HG02840 (cell line): Measurements from ENCODE around the gene SMYD3.
"Not testable (repeated sequence)": the region's sequence is repeated elsewhere in the genome, so short reads cannot be mapped to it uniquely, and the experiment has no call there.

Experiments used
- ATAC-seq: cut with Tn5 transposase; IDR thresholded peaks from one replicate; pipeline ENCODE4 v1.9.1; 2021; ENCODE audit warnings: mild to moderate bottlenecking, moderate library complexity, moderate number of reproducible peaks; ENCODE audit not compliant: unreplicated experiment, low FRiP score

The SMYD3 gene

GRCh38 chr1:246058466-246058865 lies 448.6 kb downstream of the SMYD3 start:
- ATAC-seq = no peak

DNA sequence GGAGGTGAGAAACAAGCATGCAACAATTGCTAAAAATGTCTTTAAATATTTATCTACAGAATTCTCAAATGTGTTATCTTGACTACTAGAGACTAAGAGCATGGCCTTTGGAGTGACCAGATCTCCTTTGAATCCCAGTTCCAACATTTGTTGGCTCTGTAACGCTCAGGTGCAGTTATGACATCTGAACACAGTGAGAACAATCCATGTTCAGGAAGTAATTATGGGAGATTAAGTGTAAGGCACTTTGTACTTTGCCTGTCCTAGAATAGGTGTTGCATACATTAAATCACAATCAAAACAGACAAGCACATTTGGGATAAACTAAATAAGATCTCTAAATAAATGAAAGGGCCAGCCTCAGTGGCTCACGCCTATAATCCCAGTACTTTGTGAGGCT lies 454.5 kb downstream of the SMYD3 start:
- ATAC-seq = no peak

GRCh38 chr1:246051909-246052518 lies 455.1 kb downstream of the SMYD3 start:
- ATAC-seq = no peak

DNA sequence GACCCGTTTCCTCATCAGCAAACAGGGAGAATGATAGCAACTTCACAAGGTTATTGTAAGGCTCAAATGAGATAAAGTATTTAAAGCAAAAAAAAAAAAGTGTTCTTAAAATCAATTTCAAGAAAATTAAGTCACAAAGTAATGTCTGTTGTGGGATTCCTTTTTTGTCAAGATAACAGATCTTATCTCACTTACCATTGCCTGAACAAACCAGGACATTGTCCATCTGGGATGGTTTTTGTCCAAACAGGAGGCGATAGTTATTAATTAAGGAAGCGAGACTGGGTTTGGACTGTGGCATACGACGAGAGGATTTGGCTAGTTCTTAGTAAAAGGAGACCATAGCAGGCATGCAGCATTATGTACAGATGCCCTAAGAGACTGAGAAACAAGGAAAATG lies 458.4 kb downstream of the SMYD3 start:
- ATAC-seq = no peak

GRCh38 chr1:246043556-246043955 lies 463.5 kb downstream of the SMYD3 start:
- ATAC-seq = no peak

DNA sequence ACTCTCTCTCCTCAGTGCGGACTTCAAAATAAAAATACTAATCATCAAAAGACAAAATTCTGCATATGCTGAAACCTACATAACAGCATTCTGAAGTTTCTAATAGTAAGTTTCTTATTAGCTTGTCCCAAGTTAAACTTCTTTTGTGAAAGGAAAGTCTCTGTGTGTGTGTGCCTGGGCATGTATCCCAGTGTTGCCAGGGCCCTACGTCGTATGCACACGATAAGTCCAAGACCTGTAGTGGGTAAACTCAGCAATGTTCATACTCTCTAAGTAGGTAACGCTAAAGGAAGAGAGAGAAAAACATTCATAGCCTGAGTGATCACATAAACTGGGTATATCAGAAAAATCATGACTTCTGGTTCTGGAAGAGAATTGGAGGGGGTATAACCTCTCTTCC lies 465.7 kb downstream of the SMYD3 start:
- ATAC-seq = no peak

- ATAC-seq = no peak
Measured at GRCh38 chr1:246040200-246040890, 466.7 kb downstream of the SMYD3 start.

- ATAC-seq = no peak
Measured at GRCh38 chr1:246039584-246039983, 467.5 kb downstream of the SMYD3 start.

- no peak for ATAC-seq
Measured at GRCh38 chr1:246037832-246038231, 469.2 kb downstream of the SMYD3 start.

GRCh38 chr1:246036175-246036574 lies 470.9 kb downstream of the SMYD3 start:
- ATAC-seq = no peak

- no peak for ATAC-seq
Measured at GRCh38 chr1:246035060-246035541, 472.0 kb downstream of the SMYD3 start.

DNA sequence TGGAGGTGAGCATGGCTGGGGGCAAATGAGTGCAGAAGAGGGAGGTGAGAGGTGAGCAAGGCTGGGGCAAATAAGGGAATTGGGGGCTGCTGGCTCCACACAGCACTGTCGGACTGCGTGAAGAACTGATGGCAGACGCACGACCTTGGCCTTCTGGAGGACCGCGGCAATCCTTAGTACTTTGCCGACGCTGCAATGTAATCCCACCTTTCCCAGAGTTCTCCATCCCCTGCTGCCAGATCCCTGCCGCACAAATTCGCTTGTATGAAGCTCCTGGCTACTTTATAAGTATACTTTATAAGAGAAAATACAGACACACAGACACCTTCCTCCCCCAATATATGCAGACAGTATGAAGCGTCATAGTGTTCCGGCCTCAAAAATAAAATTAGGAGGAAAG lies 472.4 kb downstream of the SMYD3 start:
- no peak for ATAC-seq

- no peak for ATAC-seq
Measured at GRCh38 chr1:246032984-246033383, 474.1 kb downstream of the SMYD3 start.

DNA sequence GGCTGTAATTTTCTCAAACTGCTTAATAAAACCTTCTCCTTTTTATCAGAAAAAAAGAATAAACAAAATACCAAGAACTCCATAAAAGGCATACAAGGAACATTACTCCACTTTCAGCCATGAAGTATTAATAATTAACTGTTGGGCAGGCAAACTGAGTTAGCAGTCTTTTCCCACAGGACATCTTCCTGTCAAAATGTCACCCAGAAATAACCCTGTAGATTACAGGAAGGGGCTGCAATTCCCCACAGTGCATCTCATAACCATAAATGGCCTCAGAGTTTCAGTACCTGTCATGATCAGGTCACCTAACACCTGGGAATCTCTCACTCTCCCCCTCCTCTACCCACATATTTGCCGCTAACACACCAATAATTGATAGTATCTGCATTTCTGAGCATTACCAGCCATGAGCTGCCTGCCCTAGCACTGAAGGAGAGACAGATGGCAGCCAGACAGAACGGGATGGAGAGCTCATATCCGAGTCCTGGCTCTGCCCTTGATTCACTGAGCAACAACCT lies 475.0 kb downstream of the SMYD3 start:
- no peak for ATAC-seq

DNA sequence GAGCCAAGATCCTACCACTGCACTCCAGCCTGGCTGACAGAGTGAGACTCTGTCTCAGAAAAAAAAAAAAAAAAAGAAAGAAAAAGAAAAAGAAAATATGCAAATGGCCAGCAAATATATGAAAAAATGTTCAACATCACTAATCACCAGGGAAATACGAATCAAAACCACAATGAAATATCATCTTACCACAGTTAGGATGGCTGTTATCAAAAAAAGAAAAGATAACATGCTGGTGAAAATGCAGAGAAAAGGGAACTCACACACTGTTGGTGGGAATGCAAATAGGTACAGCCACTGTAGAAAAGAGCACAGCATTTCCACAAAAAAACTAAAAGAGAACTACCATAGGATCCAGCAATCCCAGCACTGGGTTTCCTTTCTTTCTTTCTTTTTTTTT lies 477.5 kb downstream of the SMYD3 start:
- ATAC-seq = no peak

DNA sequence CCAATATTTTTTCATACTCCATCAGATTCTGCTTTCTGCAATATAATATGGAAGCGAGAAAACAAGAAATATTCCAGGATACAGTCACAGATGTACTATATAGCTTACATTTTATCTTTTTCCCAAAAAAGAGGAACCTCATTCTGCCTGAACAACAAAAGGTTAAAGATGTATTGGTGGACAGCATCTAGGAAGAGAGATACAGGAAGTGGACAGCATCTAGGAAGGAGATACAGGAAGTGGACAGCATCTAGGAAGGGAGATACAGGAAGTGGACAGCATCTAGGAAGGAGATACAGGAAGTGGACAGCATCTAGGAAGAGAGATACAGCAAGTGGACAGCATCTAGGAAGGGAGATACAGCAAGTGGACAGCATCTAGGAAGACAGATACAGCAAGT lies 483.0 kb downstream of the SMYD3 start:
- ATAC-seq = not testable (repeated sequence)

DNA sequence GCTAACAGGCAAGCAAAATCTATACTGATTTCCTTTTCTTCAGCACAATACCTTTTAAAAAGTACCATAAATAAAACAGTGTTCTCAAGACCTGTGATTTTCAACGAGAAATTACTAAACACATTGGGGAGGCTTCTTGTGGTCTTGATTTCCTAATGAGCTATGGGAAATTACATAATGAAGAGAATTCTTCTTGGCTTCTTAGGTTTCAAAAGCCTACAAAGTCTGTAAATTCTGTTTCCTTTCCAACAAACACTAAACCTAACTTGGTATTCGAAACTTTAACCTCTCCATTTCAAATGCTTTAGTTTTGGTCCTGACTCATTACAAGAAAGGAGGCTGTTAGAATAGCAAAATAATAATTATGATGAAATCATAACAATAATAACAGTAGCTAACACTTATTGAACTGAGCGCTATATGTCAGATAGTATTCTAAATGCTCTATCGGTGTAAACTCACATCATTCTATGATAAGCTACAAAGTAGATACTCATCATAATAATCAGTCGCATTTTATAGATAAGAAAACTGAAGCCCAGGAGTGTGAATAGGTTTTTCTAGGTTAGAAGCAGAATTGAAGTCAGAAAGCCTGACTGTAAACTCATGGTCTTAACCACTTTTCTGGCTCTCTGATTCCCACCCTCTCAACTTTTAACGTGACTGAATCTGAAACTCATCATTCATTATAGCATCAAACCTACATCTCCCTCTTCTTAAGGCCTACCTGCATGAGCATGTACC lies 486.7 kb downstream of the SMYD3 start:
- no peak for ATAC-seq

DNA sequence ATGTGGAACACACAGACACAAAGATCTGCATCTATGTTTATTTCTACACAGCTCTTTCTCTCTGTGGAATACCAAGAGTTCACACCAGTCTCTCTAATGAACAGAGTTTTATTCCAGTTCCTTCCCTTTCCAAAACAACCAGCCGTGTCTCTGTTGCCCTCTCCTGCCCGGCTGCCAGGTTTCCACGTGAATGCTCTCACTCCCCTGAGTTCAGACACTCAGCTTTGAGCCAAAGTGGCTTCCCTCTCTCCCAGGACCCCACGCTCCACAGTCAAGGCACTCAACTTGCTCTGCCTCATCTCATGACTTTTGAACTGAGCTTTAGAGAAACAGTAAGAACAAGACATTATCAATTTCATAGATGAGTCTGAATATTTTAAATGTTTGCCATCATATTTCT lies 488.9 kb downstream of the SMYD3 start:
- no peak for ATAC-seq

DNA sequence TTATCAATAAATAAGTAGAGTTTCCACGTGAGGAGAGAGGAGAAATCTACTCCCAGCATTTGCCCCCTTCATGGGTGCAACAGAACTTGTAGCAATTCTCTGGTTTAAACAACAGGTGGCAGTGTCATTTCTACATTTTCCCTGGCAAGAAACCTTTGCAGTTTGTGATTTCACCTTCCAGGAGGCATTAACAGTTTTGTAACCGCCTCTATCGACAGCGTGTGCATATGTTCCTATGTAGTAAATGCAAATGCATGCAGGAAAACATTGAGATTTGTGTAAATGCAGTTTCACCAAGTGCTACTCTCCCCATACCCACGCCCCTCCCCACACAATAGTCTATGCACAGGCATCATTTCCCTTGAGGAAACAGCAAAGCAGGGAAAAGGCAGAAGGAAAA lies 494.7 kb downstream of the SMYD3 start:
- no peak for ATAC-seq

GRCh38 chr1:246010386-246010785 lies 496.7 kb downstream of the SMYD3 start:
- ATAC-seq = no peak

- no peak for ATAC-seq
Measured at GRCh38 chr1:246008363-246008831, 498.7 kb downstream of the SMYD3 start.
